ENCODE measurements around the gene ABLIM3.

DNA sequence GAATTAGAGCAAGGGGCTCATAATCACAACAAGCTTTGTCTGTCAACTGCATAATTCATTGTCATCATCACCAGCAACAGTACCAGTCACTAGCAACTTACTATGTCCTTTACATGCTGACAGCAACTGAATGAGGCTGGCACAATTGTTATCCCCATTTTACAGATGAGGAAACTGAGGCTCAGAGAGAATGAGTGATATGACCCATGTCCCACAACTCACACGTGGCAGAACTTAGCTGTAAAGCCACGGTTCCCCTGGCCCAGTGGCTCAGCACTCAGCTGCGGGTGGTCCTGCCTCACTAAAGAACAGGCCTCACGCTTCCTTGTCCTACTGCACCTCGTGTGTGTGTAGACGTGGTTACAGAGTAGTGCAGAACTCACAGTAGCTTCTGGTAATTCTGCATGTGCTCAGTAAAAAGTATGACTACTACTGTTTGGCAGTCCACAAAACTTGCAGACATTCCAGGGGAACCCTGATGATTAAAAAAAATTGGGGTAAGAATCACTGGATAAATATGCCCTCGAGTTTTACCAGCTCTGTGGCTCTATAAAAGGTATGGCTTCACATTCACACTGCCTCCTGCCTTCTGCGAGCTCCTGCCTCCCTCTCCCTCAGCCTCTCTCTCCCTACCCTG lies 160.6 kb downstream of the ABLIM3 start:
- no peak for TF ChIP-seq GATA1 (IDR thresholded peaks at IDR 0.05; ENCODE audit: low read depth, low read length)
- no peak for TF ChIP-seq POLR2A (IDR thresholded peaks at IDR 0.05; ENCODE audit: low read length)
